ENCODE results near the gene CNKSR3.

The CNKSR3 gene

GRCh38 chr6:154509421-154510143 is 903 bp downstream of the CNKSR3 start:
- TF ChIP-seq CTCF (IDR thresholded peaks at IDR 0.05; ENCODE audit: low read depth, low read length, missing control alignments): no peak
- H3K4me3 ChIP-seq (ENCODE audit: low read depth, low read length): peak overlapping the region; percentile 34; the same call in 1 of the 2 replicates

GRCh38 chr6:154508573-154509375 is 1.7 kb downstream of the CNKSR3 start:
- TF ChIP-seq CTCF (IDR thresholded peaks at IDR 0.05; ENCODE audit: low read depth, low read length, missing control alignments): no peak
- DNase-seq (ENCODE audit: low read depth): no peak
- no peak overlapping the region for H3K4me3 ChIP-seq (ENCODE audit: low read depth, low read length)

More at GRCh38 chr6:154509421-154510143, 903 bp downstream of the CNKSR3 start:
- DNase-seq (ENCODE audit: low read depth): no peak

GRCh38 chr6:154506991-154507898 is 3.2 kb downstream of the CNKSR3 start:
- no peak for DNase-seq (ENCODE audit: low read depth)
- TF ChIP-seq CTCF (IDR thresholded peaks at IDR 0.05; ENCODE audit: low read depth, low read length, missing control alignments): no peak
- H3K4me3 ChIP-seq (ENCODE audit: low read depth, low read length): no peak overlapping the region

GRCh38 chr6:154506582-154506981 is 3.9 kb downstream of the CNKSR3 start:
- TF ChIP-seq CTCF (IDR thresholded peaks at IDR 0.05; ENCODE audit: low read depth, low read length, missing control alignments): no peak
- no peak for DNase-seq (ENCODE audit: low read depth)
- H3K4me3 ChIP-seq (ENCODE audit: low read depth, low read length): no peak overlapping the region

GRCh38 chr6:154506108-154506507 is 4.4 kb downstream of the CNKSR3 start:
- H3K4me3 ChIP-seq (ENCODE audit: low read depth, low read length): no peak overlapping the region
- no peak for DNase-seq (ENCODE audit: low read depth)
- no peak for TF ChIP-seq CTCF (IDR thresholded peaks at IDR 0.05; ENCODE audit: low read depth, low read length, missing control alignments)

- no peak for DNase-seq (ENCODE audit: low read depth)
- H3K4me3 ChIP-seq (ENCODE audit: low read depth, low read length): no peak overlapping the region
- TF ChIP-seq CTCF (IDR thresholded peaks at IDR 0.05; ENCODE audit: low read depth, low read length, missing control alignments): no peak
Observed at GRCh38 chr6:154504865-154505449, 5.5 kb downstream of the CNKSR3 start.
